Measurements from ENCODE around the gene NKX6-2. TPM values are rescaled to one million over a fixed set of nuclear protein-coding genes. Genes with fewer than 3 reads are reported as not detected.
A peak's percentile ranks its signal among the peaks of the same experiment; 100 is the strongest.
"Not testable (repeated sequence)": the region's sequence is repeated elsewhere in the genome, so short reads cannot be mapped to it uniquely, and the experiment has no call there.

The NKX6-2 gene
- total RNA-seq, 1 donor from 2014 or later = not detected

DNA sequence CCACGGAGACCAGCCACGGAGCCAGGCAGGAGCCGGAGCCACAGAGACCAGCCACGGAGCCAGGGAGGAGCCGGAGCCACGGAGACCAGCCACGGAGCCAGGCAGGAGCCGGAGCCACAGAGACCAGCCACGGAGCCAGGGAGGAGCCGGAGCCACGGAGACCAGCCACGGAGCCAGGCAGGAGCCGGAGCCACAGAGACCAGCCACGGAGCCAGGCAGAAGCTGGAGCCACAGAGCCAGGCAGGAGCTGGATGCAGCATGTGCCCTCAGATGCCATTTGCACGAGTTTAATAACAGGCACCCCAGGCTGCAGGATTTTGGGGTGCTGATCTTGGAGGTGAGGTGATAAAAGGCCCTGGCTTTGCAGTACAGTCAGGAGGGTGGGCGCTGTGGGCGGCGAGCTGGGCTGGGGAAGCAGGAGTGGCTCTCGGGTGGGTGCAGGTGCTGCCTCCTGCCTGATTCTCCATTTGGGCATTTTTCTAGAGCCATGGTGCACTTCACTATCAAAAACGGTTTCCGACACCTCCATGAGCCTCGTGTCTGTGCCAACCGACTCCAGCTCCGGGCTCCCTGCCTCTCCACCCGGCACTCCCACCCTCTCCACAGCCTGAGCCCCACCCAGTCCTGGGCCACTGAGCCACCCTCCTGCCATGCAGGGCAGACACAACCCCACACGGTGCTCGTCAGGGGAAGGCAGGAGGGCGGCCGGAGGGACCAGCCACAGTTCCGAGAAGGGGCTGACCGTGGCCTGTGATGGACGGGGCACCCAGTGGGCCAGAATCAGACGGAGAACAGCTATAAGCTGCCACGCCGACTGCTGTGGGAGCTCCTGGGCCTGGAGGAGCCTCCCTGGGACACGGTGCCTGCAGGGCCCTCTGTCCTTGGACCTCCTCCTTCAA is 40.8 kb upstream of the NKX6-2 start:
- TF ChIP-seq CTCF (IDR thresholded peaks at IDR 0.05) = no peak
- Mint-ChIP-seq H3K4me1 (ENCODE audit: low read depth) (no peaks in the 10 kb centered on the region), H3K9me3 (ENCODE audit: low read depth) (no peaks in the 10 kb centered on the region), H3K4me3 (ENCODE audit: unreplicated experiment) (no peak overlapping the region), H3K27ac (ENCODE audit: unreplicated experiment) (no peak overlapping the region), H3K36me3 (ENCODE audit: low read depth) (no peaks in the 10 kb centered on the region), H3K27me3 (ENCODE audit: low read depth) (peaks cover 33% of the 10 kb centered on the region)
- no peak for DNase-seq (ENCODE audit: low spot score)

DNA sequence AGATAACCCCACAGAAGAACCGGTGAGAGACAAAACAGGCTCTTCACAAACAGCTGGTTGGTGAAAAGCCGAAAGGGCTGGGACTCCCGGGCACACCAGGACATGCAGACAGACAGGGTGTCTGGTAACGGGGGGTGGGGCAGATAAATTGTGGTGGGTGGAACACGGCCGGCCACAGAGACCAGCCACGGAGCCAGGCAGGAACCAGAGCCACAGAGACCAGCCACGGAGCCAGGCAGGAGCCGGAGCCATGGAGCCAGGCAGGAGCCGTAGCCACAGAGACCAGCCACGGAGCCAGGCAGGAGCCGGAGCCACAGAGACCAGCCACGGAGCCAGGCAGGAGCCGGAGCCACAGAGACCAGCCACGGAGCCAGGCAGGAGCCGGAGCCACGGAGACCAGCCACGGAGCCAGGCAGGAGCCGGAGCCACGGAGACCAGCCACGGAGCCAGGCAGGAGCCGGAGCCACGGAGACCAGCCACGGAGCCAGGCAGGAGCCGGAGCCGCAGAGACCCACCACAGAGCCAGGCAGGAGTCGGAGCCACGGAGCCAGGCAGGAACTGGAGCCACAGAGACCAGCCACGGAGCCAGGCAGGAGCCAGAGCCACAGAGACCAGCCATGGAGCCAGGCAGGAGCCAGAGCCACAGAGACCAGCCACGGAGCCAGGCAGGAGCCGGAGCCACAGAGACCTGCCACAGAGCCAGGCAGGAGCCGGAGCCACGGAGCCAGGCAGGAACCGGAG is 40.0 kb upstream of the NKX6-2 start:
- not testable (repeated sequence) for H3K9me3 Mint-ChIP-seq (ENCODE audit: low read depth); H3K36me3 Mint-ChIP-seq (ENCODE audit: low read depth); H3K4me1 Mint-ChIP-seq (ENCODE audit: low read depth); DNase-seq (ENCODE audit: low spot score); H3K4me3 Mint-ChIP-seq (ENCODE audit: unreplicated experiment); H3K27ac Mint-ChIP-seq (ENCODE audit: unreplicated experiment)
- H3K27me3 Mint-ChIP-seq (ENCODE audit: low read depth) = peaks cover 25% of the 10 kb centered on the region

DNA sequence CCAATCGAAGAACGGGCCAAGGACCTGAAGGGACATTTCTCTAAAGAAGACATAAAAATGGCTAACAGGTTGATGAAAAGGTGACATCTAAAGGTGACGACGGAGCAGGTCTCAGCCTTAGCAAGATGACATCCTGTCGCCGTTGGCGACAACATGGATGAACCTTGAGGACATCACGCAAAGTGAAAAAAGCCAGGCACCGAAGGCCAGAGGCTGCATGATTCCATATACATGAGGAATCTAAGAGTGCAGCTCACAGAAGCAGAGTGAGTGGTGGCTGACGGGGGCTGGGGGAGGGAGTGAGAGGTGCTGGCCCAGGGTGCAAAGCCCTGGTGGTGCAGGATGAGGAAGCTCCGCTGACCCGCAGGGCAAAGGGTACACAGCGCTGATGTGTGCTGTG is 34.1 kb upstream of the NKX6-2 start:
- H3K4me3 Mint-ChIP-seq (ENCODE audit: unreplicated experiment) = no peak overlapping the region
- no peak for TF ChIP-seq CTCF (IDR thresholded peaks at IDR 0.05)
- DNase-seq (ENCODE audit: low spot score) = no peak
- peaks cover 5% of the 10 kb centered on the region for H3K36me3 Mint-ChIP-seq (ENCODE audit: low read depth)
- H3K27me3 Mint-ChIP-seq (ENCODE audit: low read depth) = peaks cover 46% of the 10 kb centered on the region
- no peaks in the 10 kb centered on the region for H3K4me1 Mint-ChIP-seq (ENCODE audit: low read depth)
- peaks cover 13% of the 10 kb centered on the region for H3K9me3 Mint-ChIP-seq (ENCODE audit: low read depth)
- no peak overlapping the region for H3K27ac Mint-ChIP-seq (ENCODE audit: unreplicated experiment)

GRCh38 chr10:132817701-132818211 is 31.8 kb upstream of the NKX6-2 start:
- H3K4me3 Mint-ChIP-seq (ENCODE audit: unreplicated experiment) = no peak overlapping the region
- DNase-seq (ENCODE audit: low spot score) = no peak
- H3K27me3 Mint-ChIP-seq (ENCODE audit: low read depth) = peaks cover 53% of the 10 kb centered on the region
- no peak overlapping the region for H3K27ac Mint-ChIP-seq (ENCODE audit: unreplicated experiment)
- H3K36me3 Mint-ChIP-seq (ENCODE audit: low read depth) = peaks cover 5% of the 10 kb centered on the region
- no peaks in the 10 kb centered on the region for H3K4me1 Mint-ChIP-seq (ENCODE audit: low read depth)
- peaks cover 13% of the 10 kb centered on the region for H3K9me3 Mint-ChIP-seq (ENCODE audit: low read depth)
- TF ChIP-seq CTCF (IDR thresholded peaks at IDR 0.05) = no peak

DNA sequence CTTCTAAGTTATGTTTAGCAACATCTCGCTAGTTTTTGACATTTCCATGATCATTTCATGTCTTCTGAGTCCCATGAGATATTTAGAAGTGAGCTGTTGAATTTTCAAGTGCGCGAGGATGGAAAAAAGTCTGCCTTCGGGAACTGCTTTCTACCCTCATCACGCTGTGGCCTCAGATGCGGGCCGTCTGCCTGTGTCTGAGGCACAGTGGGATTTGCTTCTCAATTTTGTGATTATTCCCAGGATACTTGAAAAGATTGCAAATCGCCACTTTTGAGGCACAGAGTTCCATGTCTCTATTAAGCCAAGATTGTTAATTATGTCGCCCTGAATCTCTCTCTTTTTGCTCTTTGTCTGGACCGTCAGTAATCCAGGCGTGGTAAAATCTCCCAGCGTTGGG is 30.8 kb upstream of the NKX6-2 start:
- H3K9me3 Mint-ChIP-seq (ENCODE audit: low read depth) = peaks cover 13% of the 10 kb centered on the region
- H3K27me3 Mint-ChIP-seq (ENCODE audit: low read depth) = peaks cover 53% of the 10 kb centered on the region
- H3K4me1 Mint-ChIP-seq (ENCODE audit: low read depth) = no peaks in the 10 kb centered on the region
- H3K4me3 Mint-ChIP-seq (ENCODE audit: unreplicated experiment) = no peak overlapping the region
- H3K27ac Mint-ChIP-seq (ENCODE audit: unreplicated experiment) = no peak overlapping the region
- DNase-seq (ENCODE audit: low spot score) = peak; percentile 14
- H3K36me3 Mint-ChIP-seq (ENCODE audit: low read depth) = peaks cover 5% of the 10 kb centered on the region
- TF ChIP-seq CTCF (IDR thresholded peaks at IDR 0.05) = no peak

Data from chondrocyte (in vitro differentiated cells).